Psoas muscle (tissue), 8 donors: Measurements from ENCODE around the gene DNAH1. TPM values are rescaled to one million over a fixed set of nuclear protein-coding genes. Genes with fewer than 3 reads are reported as not detected.

Experiments used
- ATAC-seq, 4 donors: fragments of 200-7000 bp; cut with Tn5 transposase; one replicate each; pipeline ENCODE4 v1.9.1; 2020; ENCODE audit warnings: moderate library complexity in 3 of 4, mild to moderate bottlenecking in 2 of 4
- DNase-seq, 2 donors: peaks; one replicate each; pipeline ENCODE4 v3.0.0-alpha.2; 2020
- H3K27ac ChIP-seq: fragments of 200-600 bp; one replicate; pipeline ENCODE4 v1.8.0; 2022
- H3K27me3 ChIP-seq, 3 donors: fragments of 200-600 bp in 1 of 3; one replicate each; pipeline versions ENCODE4 v1.6.1 to v1.8.0; 2013 to 2022; ENCODE audit warnings: low read length in 2 of 3, mild to moderate bottlenecking in 2 of 3, moderate library complexity in 1 of 3; ENCODE audit not compliant: insufficient read depth in 3 of 3
- H3K36me3 ChIP-seq, 2 donors: fragments of 200-600 bp in 1 of 2; one replicate each; pipeline versions ENCODE4 v1.6.1 to v1.8.0; 2013 to 2022; ENCODE audit warnings: low read depth in 1 of 2, mild to moderate bottlenecking in 1 of 2, moderate library complexity in 1 of 2; ENCODE audit not compliant: insufficient read depth in 1 of 2
- H3K4me1 ChIP-seq: fragments of 200-600 bp; one replicate; pipeline ENCODE4 v1.8.0; 2022
- H3K4me3 ChIP-seq: fragments of 200-600 bp; one replicate; pipeline ENCODE4 v1.8.0; 2022; ENCODE audit warnings: mild to moderate bottlenecking
- H3K9me3 ChIP-seq: fragments of 200-600 bp; one replicate; pipeline ENCODE4 v1.8.0; 2022
- CTCF ChIP-seq: fragments of 200-600 bp; IDR thresholded peaks from one replicate; pipeline ENCODE4 v1.8.0; 2022; ENCODE audit warnings: antibody characterized with exemption
- WGBS, 3 donors: extraction: QIAGEN DNeasy Blood & Tissue Kit; methylation state at CpG; one replicate each; pipeline versions ENCODE4 v1.1.6 to v1.1.7; 2013; 5-methylcytosine and 5-hydroxymethylcytosine counted together
- intact Hi-C, 2 donors: fragments of 100-400 bp; cut with DNase I; formaldehyde crosslinking; loops; one replicate each; pipeline versions ENCODE4 v1.11.0 to v1.14.2; 2022
- polyA plus RNA-seq, 3 donors: library from polyadenylated mRNA; stranded (reverse); fragments of 200-250 nt; gene quantifications; one replicate each; pipeline ENCODE4 v1.2.3, GENCODE V29; 2013
- total RNA-seq, 4 donors: library from RNA; stranded (reverse); fragmentation: NEBNext Ultra II Directional in 2 of 4; extraction: Animal tissue kit (Norgen Biotek cat#: 25700) in 2 of 4; gene quantifications; one replicate each; pipeline versions ENCODE4 v1.2.1 to v1.2.4, GENCODE V29; 2021 to 2023
- donor health status: healthy with polysubstance abuse.
- donor health status: DM: no; HTN: no; CAD: no; lungs with moderate emphysema.
- donor health status: Bipolar disorder and iron deficiency.
- donor health status: healthy.
- donor health status: DM: yes; HTN: yes; CAD: no.
- donor health status: DM: no; HTN: no; CAD: no.
- donor health status: DM: no; HTN: no; CAD: no.
- donor health status: DM: yes; HTN: yes; CAD: no.

The DNAH1 gene
- total and polyA plus RNA-seq, 7 donors, result 0.77 to 4.1 (median 2.4) TPM

GRCh38 chr3:52431459-52432223 lies 115.5 kb downstream of the DNAH1 start:
- Histone ChIP-seq H3K27me3 (no peaks in the 10 kb centered on the region), H3K9me3 (no peaks in the 10 kb centered on the region), H3K4me1 (peaks cover 15% of the 10 kb centered on the region), H3K4me3 (no peak overlapping the region), H3K27ac (peak overlapping the region; percentile 16), H3K36me3 (no peaks in the 10 kb centered on the region)
- 62 to 68% (median 63%) methylated on average over 10 of the region's 10 CpGs for WGBS, 3 donors
- TF ChIP-seq CTCF, result no peak
- intact Hi-C loops, result no loop called here
- DNase-seq (no peak), ATAC-seq (no peak)

- DNase-seq, result no peak
- Histone ChIP-seq H3K9me3 (no peaks in the 10 kb centered on the region), H3K4me1 (peaks cover 15% of the 10 kb centered on the region), H3K27ac (peak overlapping the region; percentile 16), H3K27me3 (no peaks in the 10 kb centered on the region), H3K4me3 (no peak overlapping the region), H3K36me3 (no peaks in the 10 kb centered on the region)
- intact Hi-C loops, result no loop called here
- 74 to 79% (median 76%) methylated on average over 6 of the region's 6 CpGs for WGBS, 3 donors
- TF ChIP-seq CTCF, result no peak
- ATAC-seq, result no peak
These were observed 116.1 kb downstream of the DNAH1 start for GRCh38 chr3:52432225-52432624.

GRCh38 chr3:52432691-52433141 lies 116.6 kb downstream of the DNAH1 start:
- Histone ChIP-seq H3K27me3 (no peaks in the 10 kb centered on the region), H3K27ac (peak overlapping the region; percentile 16), H3K4me3 (no peak overlapping the region), H3K4me1 (peaks cover 15% of the 10 kb centered on the region), H3K36me3 (no peaks in the 10 kb centered on the region), H3K9me3 (no peaks in the 10 kb centered on the region)
- intact Hi-C loops, result no loop called here
- DNase-seq (no peak), ATAC-seq (no peak)
- WGBS, 3 donors, result 38 to 54% (median 43%) methylated on average over 4 of the region's 4 CpGs
- TF ChIP-seq CTCF, result no peak

GRCh38 chr3:52433328-52433995 lies 117.3 kb downstream of the DNAH1 start:
- Histone ChIP-seq H3K27ac (peak overlapping the region; percentile 16), H3K9me3 (no peaks in the 10 kb centered on the region), H3K4me3 (no peak overlapping the region), H3K4me1 (peaks cover 15% of the 10 kb centered on the region), H3K27me3 (no peaks in the 10 kb centered on the region), H3K36me3 (no peaks in the 10 kb centered on the region)
- ATAC-seq (no peak), DNase-seq (no peak)
- 61 to 69% (median 66%) methylated on average over 10 of the region's 10 CpGs for WGBS, 3 donors
- intact Hi-C loops, result no loop called here
- no peak for TF ChIP-seq CTCF
